Left ventricle myocardium superior (tissue), 1 donor: ENCODE data around the gene ZNF814. TPM values are rescaled to one million over a fixed set of nuclear protein-coding genes. Genes with fewer than 3 reads are reported as not detected.
"Not testable (repeated sequence)": the region's sequence is repeated elsewhere in the genome, so short reads cannot be mapped to it uniquely, and the experiment has no call there.

ENCODE experiments used
- ATAC-seq: fragments of 200-7000 bp; cut with Tn5 transposase; one replicate; pipeline ENCODE4 v1.9.1; 2020; ENCODE audit warnings: mild to moderate bottlenecking, moderate library complexity
- DNase-seq: peaks from one replicate; pipeline ENCODE4 v3.0.0-alpha.2; 2020
- intact Hi-C: fragments of 100-400 bp; cut with micrococcal nuclease; formaldehyde crosslinking; loops from one replicate; pipeline ENCODE4 v1.11.0; 2022
- total RNA-seq: library from RNA; stranded (reverse); fragmentation: NEBNext Ultra II Directional; extraction: Animal tissue kit (Norgen Biotek cat#: 25700); gene quantifications from one replicate; pipeline ENCODE4 v1.2.1, GENCODE V29; 2021
- donor health status: DM: no; HTN: yes; CAD: no; lungs with severe emphysema.

The ZNF814 gene
- total RNA-seq, 1 donor from 2014 or later: 14.1 TPM

- intact Hi-C loops, DNase-seq: not testable (repeated sequence)
- ATAC-seq: peak; percentile 70
These were observed 19.2 kb downstream of the ZNF814 start for GRCh38 chr19:57869655-57870054.

- ATAC-seq: no peak
- no peak for DNase-seq
- intact Hi-C loops: no loop called here
These were observed 20.9 kb downstream of the ZNF814 start for GRCh38 chr19:57867868-57868492.

GRCh38 chr19:57862351-57862750 is 26.5 kb downstream of the ZNF814 start:
- ATAC-seq, DNase-seq: not testable (repeated sequence)

GRCh38 chr19:57854117-57854516 is 34.7 kb downstream of the ZNF814 start:
- not testable (repeated sequence) for DNase-seq, ATAC-seq

More at GRCh38 chr19:57862351-57862750, 26.5 kb downstream of the ZNF814 start:
- intact Hi-C loops: not testable (repeated sequence)

GRCh38 chr19:57851812-57852603 is 36.8 kb downstream of the ZNF814 start:
- ATAC-seq, DNase-seq, intact Hi-C loops: not testable (repeated sequence)

More at GRCh38 chr19:57854117-57854516, 34.7 kb downstream of the ZNF814 start:
- intact Hi-C loops: not testable (repeated sequence)

GRCh38 chr19:57850553-57851017 is 38.3 kb downstream of the ZNF814 start:
- intact Hi-C loops: no loop called here
- no peak for DNase-seq
- no peak for ATAC-seq

GRCh38 chr19:57849666-57850473 is 39.0 kb downstream of the ZNF814 start, which contains the start of gene ZNF587:
TSS of gene ZNF587 (plus strand) at chr19:57849859. CDS start at chr19:57850039, 180 bp downstream.
- DNase-seq (peak; percentile 71), ATAC-seq (peak; percentile 96)
- intact Hi-C loops: not testable (repeated sequence)

GRCh38 chr19:57849162-57849665 is 39.6 kb downstream of the ZNF814 start:
- peak; percentile 35 for ATAC-seq
- intact Hi-C loops: not testable (repeated sequence)

GRCh38 chr19:57847164-57847563 is 41.7 kb downstream of the ZNF814 start:
- ATAC-seq, intact Hi-C loops, DNase-seq: not testable (repeated sequence)

More at GRCh38 chr19:57849162-57849665, 39.6 kb downstream of the ZNF814 start:
- DNase-seq: not testable (repeated sequence)

- intact Hi-C loops: no loop called here
- DNase-seq (no peak), ATAC-seq (no peak)
These were observed 47.6 kb downstream of the ZNF814 start for GRCh38 chr19:57841122-57841763.

GRCh38 chr19:57838622-57839191 is 50.1 kb downstream of the ZNF814 start:
- DNase-seq, ATAC-seq, intact Hi-C loops: not testable (repeated sequence)

- intact Hi-C loops, ATAC-seq, DNase-seq: not testable (repeated sequence)
These were observed 51.8 kb downstream of the ZNF814 start for GRCh38 chr19:57836991-57837390.

- intact Hi-C loops: no loop called here
- ATAC-seq: peak; percentile 90
- peak; percentile 87 for DNase-seq
These were observed 58.7 kb downstream of the ZNF814 start, which contains the start of gene ZNF587B for GRCh38 chr19:57830071-57830602. TSS of gene ZNF587B (plus strand) at chr19:57830299. CDS start at chr19:57830529, 230 bp downstream.

- intact Hi-C loops: no loop called here
- DNase-seq (no peak), ATAC-seq (peak; percentile 38)
These were observed 59.5 kb downstream of the ZNF814 start for GRCh38 chr19:57829316-57829715.

- intact Hi-C loops: no loop called here
- DNase-seq (no peak), ATAC-seq (no peak)
These were observed 63.3 kb downstream of the ZNF814 start for GRCh38 chr19:57825511-57825910.

GRCh38 chr19:57823608-57824007 is 65.2 kb downstream of the ZNF814 start:
- ATAC-seq, intact Hi-C loops, DNase-seq: not testable (repeated sequence)

- intact Hi-C loops, ATAC-seq, DNase-seq: not testable (repeated sequence)
These were observed 65.7 kb downstream of the ZNF814 start for GRCh38 chr19:57823155-57823554.

GRCh38 chr19:57821501-57821900 is 67.3 kb downstream of the ZNF814 start:
- ATAC-seq, DNase-seq, intact Hi-C loops: not testable (repeated sequence)
